ENCODE results near the gene AMN1.

- TF ChIP-seq ZFX (IDR thresholded peaks at IDR 0.05; ENCODE audit: borderline replicate concordance) (no peak), CTCF (IDR thresholded peaks at IDR 0.05) (no peak)
These were observed 98.8 kb downstream of the AMN1 start for GRCh38 chr12:31629756-31630732.
